GM19438 (cell line): ENCODE measurements around the gene AKAP1.

Experiments
- ATAC-seq: cut with Tn5 transposase; IDR thresholded peaks from one replicate; pipeline ENCODE4 v1.9.1; 2021; ENCODE audit warnings: low read depth; ENCODE audit not compliant: unreplicated experiment

Gene AKAP1

GRCh38 chr17:57158795-57159194, 73.7 kb downstream of the AKAP1 start:
- no peak for ATAC-seq

GRCh38 chr17:57160624-57161023, 75.6 kb downstream of the AKAP1 start:
- ATAC-seq, result no peak

GRCh38 chr17:57164814-57165213, 79.8 kb downstream of the AKAP1 start:
- ATAC-seq, result no peak

GRCh38 chr17:57165754-57166153, 80.7 kb downstream of the AKAP1 start:
- no peak for ATAC-seq

DNA sequence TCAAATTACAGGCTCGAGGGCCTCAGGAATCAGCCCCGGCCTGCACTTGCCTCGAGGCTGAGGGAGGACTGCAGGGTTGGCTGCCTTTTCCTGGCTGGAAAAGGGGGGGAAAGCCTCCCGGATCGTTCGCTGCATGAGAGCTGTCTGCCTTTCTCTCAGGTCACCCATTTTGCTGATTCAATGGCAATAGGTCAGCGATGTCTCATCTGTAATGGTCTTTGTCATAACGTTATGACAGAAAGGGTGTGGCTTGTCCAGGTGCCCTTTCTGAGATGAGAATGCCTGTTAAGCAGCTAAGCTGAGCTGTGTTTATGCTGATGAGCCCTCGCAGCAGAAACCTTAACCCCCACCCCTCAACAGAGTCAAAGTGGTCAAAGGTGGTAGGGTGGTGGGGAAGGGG, 81.8 kb downstream of the AKAP1 start:
- ATAC-seq, result no peak

DNA sequence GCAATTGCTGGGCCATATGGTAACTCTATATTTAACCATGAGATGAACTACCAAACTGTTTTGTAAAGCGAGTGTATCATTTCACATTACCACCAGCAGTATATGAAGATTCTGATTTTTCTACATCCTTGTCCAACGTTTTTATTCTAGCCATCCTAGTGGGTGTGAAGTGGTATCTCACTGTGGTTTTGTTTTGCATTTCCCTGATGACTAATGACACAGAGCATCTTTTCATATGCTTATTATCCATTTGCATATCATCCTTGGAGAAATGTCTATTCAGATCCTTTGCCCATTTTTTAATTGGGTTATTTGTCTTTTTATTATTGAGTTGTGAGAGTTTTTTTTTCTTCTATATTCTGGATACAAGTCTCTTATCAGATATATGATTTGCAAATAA, 83.6 kb downstream of the AKAP1 start:
- ATAC-seq, result no peak

DNA sequence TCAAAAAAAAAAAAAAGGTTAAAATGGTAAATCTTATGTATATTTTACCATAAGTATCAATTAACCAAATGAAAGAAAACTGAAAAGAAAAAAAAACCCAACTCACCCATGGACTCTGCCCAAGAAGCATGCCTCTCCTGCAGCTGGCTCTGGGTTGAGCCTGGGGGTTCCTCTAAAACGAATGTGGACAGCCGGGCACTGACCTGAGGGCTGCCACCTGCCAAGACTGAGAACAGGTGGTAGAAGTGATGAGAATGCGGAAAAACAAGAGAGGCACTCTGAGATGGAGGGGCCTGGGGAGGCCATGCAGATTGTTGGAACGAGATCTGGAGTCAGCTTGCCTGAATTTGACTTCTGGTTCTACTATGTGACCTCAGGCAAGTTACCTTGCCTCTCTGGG, 85.8 kb downstream of the AKAP1 start:
- ATAC-seq, result no peak
